HG02759 (cell line): Measurements from ENCODE around the gene CCDC66.

Experiments
- ATAC-seq: cut with Tn5 transposase; IDR thresholded peaks from one replicate; pipeline ENCODE4 v1.9.1; 2021; ENCODE audit warnings: mild to moderate bottlenecking, moderate library complexity; ENCODE audit not compliant: unreplicated experiment

Gene CCDC66

GRCh38 chr3:56620371-56620770 is 63.4 kb downstream of the CCDC66 start:
- no peak for ATAC-seq

DNA sequence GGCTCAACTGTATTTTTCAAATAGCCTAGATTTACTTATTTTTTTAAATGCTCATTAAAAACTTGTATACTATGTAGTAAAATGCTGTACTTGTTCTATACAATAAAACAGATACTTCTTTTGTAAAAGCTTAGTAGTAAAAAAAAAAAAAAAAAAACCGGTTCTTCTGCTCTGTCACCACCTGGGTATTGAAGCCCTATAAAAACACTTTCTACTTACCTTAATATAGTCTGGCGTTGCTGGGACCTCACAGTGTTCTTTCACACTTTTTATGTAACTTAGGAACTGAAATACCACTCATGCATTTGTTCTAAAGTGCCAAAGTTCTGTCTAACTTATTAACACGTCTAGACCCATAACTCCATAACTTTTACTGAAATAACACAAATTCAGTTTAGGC is 64.7 kb downstream of the CCDC66 start:
- no peak for ATAC-seq

DNA sequence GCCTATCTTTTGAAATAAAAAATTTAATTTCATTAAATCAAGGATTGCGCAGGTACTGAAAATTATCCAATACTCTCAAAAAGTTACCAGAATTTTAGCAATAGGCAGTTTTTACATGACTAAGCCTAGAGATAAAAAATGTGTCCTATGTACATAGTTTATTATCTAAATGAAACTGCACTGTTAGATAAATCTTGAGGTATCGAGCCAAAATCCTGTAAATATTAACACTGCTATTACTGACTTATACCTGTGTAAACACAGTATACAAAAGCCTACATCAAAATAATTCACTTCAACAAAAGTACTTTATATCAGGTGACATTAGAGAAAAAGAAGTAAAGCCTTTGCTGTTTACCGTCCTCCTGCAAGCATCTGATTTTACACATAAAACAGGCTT is 65.4 kb downstream of the CCDC66 start:
- ATAC-seq: no peak

- no peak for ATAC-seq
These were observed 67.8 kb downstream of the CCDC66 start for GRCh38 chr3:56624725-56625124.

DNA sequence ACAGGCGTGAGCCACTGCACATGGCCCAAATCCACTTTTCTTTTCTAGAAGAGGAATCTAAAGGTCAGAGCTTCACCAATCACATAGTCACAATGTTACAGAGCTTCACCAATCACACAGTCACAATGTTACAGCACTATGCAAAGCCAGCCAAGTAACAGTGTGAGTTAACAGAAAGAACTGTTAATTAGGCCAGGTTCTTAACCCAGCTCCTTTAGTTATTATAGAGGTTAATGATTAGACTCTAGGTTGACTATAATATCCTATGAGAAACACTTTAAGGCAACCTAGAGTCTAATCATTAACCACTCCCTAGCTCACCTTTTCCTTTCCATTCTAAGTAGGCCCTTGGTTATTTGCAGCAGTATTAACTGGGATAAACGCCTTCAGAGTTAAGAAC is 72.1 kb downstream of the CCDC66 start:
- no peak for ATAC-seq

GRCh38 chr3:56629451-56629850 is 72.5 kb downstream of the CCDC66 start:
- ATAC-seq: no peak

GRCh38 chr3:56630966-56631365 is 74.0 kb downstream of the CCDC66 start:
- no peak for ATAC-seq

DNA sequence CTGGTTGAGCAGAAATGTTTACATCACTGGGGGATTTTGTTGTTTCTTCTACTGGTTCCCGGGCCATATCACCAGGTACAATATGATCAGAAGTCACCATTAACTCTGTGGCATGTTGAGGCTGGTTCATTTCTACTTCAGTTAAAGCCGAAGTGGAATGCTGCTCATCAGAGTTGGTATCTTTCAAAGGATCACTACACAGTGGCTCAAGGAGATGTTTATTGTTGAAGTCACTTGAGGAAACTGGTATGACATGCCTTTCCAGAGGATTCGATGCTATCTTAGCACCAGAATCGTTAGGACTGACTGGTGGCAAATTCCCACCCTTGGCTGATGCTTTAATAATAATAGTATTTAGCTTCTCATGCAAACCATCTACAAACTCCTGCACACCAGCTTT is 76.2 kb downstream of the CCDC66 start:
- ATAC-seq: no peak

DNA sequence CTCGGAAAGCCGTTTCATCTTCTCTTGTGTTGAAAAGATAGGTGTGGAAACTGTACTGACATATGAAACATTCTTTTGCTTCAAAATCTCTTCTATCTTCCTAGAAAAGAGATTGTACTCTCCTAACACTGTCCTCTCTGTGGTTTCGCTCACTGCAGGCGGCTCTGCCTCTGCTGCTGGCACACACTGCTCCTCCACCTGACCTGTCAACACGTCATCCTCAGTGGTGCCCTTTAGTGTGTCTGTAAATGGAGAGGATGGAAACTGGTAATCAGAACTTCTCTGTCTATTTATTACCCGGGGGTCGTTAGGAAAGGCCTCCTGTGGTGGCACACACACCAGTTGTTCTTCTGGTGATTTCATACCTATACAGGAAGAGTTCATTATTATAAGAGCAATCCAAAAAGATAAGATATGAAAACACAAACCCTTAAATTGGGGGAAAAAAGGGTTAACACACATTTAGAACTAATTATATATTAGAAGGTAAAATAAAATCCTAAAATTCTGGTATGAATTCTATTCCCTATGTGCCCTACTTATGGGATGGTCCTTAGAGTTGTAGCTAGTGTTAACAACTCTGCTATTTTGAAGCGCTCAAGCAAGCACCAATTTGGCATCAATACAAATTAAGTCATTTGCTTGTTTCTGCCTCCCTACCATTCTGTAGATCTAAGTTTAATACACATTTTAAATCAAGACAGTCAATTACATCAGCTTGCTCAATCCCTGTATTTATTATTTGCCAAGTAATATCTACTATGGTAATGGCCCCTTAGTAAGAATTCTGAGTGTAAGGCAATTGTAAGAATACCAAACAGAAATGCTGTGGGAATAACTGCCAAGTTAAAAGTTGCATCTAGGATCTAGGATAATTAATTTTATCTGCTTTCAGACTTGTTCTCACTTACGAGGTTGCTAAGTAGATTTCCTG is 76.9 kb downstream of the CCDC66 start:
- ATAC-seq: no peak

DNA sequence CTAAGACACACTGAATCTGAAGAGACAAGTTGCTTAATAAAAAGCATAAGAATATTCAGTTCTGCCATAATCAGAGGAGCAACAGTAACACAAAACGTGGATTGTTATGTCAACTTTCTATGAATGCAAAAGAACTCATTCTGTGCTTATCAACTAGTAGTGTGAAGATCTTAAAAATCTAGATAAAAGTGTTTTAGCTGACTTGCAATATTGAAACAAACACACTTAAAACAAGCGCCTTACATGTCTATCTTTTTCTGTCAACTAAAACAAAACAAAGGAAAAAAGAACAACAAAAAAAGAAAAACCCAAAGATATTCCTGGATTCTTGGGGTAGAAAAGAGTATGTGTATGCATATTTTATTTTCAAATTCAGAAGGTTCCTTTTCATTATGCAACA is 88.4 kb downstream of the CCDC66 start:
- ATAC-seq: no peak

- ATAC-seq: no peak
These were observed 97.5 kb downstream of the CCDC66 start for GRCh38 chr3:56654460-56654859.

DNA sequence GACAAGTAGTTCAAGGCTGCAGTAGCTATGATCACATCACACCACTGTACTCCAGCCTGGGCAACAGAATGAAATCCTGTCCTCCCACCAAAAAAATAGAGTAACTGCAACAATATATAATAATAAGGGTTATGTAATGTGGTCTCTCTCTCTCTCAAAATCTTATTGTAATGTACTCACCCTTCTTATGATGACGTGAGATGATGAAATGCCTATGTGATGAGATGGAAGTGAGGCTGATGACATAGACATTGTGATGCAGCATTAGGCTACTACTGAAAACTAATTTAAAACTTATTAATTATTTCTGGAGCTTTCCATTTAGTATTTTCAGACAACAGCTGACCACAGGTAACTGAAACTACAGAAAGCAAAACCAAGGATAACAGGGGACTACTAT is 98.7 kb downstream of the CCDC66 start:
- no peak for ATAC-seq

GRCh38 chr3:56664823-56665222 is 107.8 kb downstream of the CCDC66 start:
- no peak for ATAC-seq

GRCh38 chr3:56667973-56668579 is 111.1 kb downstream of the CCDC66 start:
- no peak for ATAC-seq
